Sigmoid colon (tissue), 4 donors: ENCODE data around the gene GPHA2.

Experiments
- CTCF ChIP-seq, 4 experiments: fragments of 450-650 bp in 3 of 4; fragments of 200-600 bp in 1 of 4; IDR thresholded peaks; one replicate each; pipeline ENCODE4 v1.5.1; 2016 to 2019; ENCODE audit warnings: antibody characterized with exemption in 4 of 4, mild to moderate bottlenecking in 3 of 4, moderate library complexity in 2 of 4
- EP300 ChIP-seq, 4 donors: sonication (generic); formaldehyde crosslinking; IDR thresholded peaks; one replicate each; pipeline ENCODE4 v1.6.1; 2017; ENCODE audit warnings: antibody characterized with exemption in 4 of 4

GRCh38 chr11:64932324-64932723 lies 3.4 kb downstream of the GPHA2 start:
- TF ChIP-seq CTCF (IDR thresholded peaks at IDR 0.05) = no peak
- TF ChIP-seq EP300 (IDR thresholded peaks at IDR 0.05) = no peak
